Stimulated activated effector memory CD8-positive, alpha-beta T cell treated with anti-CD3 and anti-CD28 coated beads, Interleukin-12 subunit alpha, Interleukin-12 subunit beta, amount 100 ng/mL, for 72 hours (primary cell): ENCODE measurements around the gene SLC18B1.

Experiments
- ATAC-seq: fragments of 150-1000 bp; cut with Tn5 transposase; 2 replicates; pipeline ENCODE4 v1.10.0; 2021
- DNase-seq, 2 donors: peaks; one replicate each; pipeline ENCODE4 v3.0.0; 2021 to 2022; ENCODE audit warnings: low spot score in 2 of 2
- H3K27ac Mint-ChIP-seq: one replicate; pipeline ENCODE4 v1.8.0; 2022; ENCODE audit warnings: mild to moderate bottlenecking, mixed read lengths
- H3K36me3 Mint-ChIP-seq: one replicate; pipeline ENCODE4 v1.8.0; 2022; ENCODE audit warnings: mild to moderate bottlenecking, mixed read lengths
- H3K4me1 Mint-ChIP-seq: one replicate; pipeline ENCODE4 v1.8.0; 2022; ENCODE audit warnings: mixed read lengths
- H3K4me3 Mint-ChIP-seq: one replicate; pipeline ENCODE4 v1.8.0; 2022; ENCODE audit warnings: mild to moderate bottlenecking, mixed read lengths
- H3K9me3 Mint-ChIP-seq: one replicate; pipeline ENCODE4 v1.8.0; 2022; ENCODE audit warnings: mixed read lengths

The SLC18B1 gene

GRCh38 chr6:132768051-132768517, 30.4 kb downstream of the SLC18B1 start:
- ATAC-seq (peak; percentile 74), DNase-seq (peak in 1 of 2 donors; percentile 61)
- Mint-ChIP-seq H3K36me3 (peaks cover 24% of the 10 kb centered on the region), H3K27ac (no peak overlapping the region), H3K4me3 (no peak overlapping the region), H3K4me1 (peaks cover 13% of the 10 kb centered on the region), H3K9me3 (no peaks in the 10 kb centered on the region)

DNA sequence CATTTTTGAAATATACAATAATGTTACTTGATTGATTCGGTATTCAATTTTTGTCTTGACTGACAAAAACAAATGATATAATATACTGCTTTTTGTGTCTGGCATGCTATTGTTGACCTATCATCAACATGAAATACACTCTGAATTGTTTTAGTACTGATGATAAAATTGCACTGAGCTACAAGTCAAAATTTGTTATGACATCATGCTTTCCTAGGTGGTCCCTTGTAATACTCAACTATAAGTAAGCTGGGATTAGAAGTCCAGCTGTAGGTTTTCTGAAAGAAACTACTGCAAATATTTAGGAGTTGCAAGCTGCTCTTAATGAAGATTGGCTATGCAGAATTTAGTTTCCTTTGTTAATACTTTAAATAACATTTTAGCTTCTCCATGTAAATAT, 32.9 kb downstream of the SLC18B1 start:
- ATAC-seq (no peak), DNase-seq (no peak)
- peaks cover 18% of the 10 kb centered on the region for H3K4me1 Mint-ChIP-seq
- no peaks in the 10 kb centered on the region for H3K9me3 Mint-ChIP-seq
- H3K36me3 Mint-ChIP-seq, result peaks cover 15% of the 10 kb centered on the region
- H3K27ac Mint-ChIP-seq, result no peak overlapping the region
- no peak overlapping the region for H3K4me3 Mint-ChIP-seq

- no peak overlapping the region for H3K27ac Mint-ChIP-seq
- DNase-seq (no peak), ATAC-seq (no peak)
- no peaks in the 10 kb centered on the region for H3K9me3 Mint-ChIP-seq
- H3K4me3 Mint-ChIP-seq, result no peak overlapping the region
- peaks cover 18% of the 10 kb centered on the region for H3K4me1 Mint-ChIP-seq
- peaks cover 3% of the 10 kb centered on the region for H3K36me3 Mint-ChIP-seq
These were observed 34.1 kb downstream of the SLC18B1 start for GRCh38 chr6:132764370-132764769.

DNA sequence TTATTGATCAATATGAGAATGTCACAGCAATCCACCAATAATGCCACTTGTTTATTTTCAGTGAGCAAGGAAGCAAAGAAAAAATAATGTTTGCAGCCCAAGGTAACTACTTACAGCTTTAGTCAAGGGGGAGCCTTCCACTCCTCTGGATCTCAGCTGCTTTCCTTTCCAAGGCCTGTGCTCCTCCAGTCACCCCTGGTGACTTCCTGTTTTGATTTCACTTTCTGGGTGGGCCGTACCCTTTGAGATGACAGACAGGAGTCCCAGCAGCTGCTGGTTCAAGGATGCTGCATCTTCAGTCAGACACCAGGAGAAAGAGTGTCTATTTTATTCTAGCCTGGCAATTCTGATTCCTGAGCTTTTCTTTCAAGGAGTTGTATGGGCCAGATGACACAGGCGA, 35.2 kb downstream of the SLC18B1 start:
- DNase-seq, result peak in 1 of 2 donors; percentile 63
- H3K4me1 Mint-ChIP-seq, result peaks cover 18% of the 10 kb centered on the region
- H3K27ac Mint-ChIP-seq, result peak overlapping the region; percentile 60
- no peaks in the 10 kb centered on the region for H3K9me3 Mint-ChIP-seq
- H3K4me3 Mint-ChIP-seq, result peak overlapping the region; percentile 42
- H3K36me3 Mint-ChIP-seq, result no peaks in the 10 kb centered on the region
- peak; percentile 92 for ATAC-seq

- no peak for ATAC-seq
- DNase-seq, result no peak
- Mint-ChIP-seq H3K36me3 (no peaks in the 10 kb centered on the region), H3K4me3 (no peak overlapping the region), H3K4me1 (peaks cover 18% of the 10 kb centered on the region), H3K27ac (no peak overlapping the region), H3K9me3 (no peaks in the 10 kb centered on the region)
These were observed 38.2 kb downstream of the SLC18B1 start for GRCh38 chr6:132760256-132760655.

- Mint-ChIP-seq H3K4me3 (no peak overlapping the region), H3K4me1 (peaks cover 10% of the 10 kb centered on the region), H3K36me3 (no peaks in the 10 kb centered on the region), H3K27ac (no peak overlapping the region), H3K9me3 (no peaks in the 10 kb centered on the region)
- ATAC-seq, result no peak
- DNase-seq, result no peak
These were observed 39.7 kb downstream of the SLC18B1 start for GRCh38 chr6:132758689-132759088.

GRCh38 chr6:132752255-132752654, 46.2 kb downstream of the SLC18B1 start:
- no peaks in the 10 kb centered on the region for H3K9me3 Mint-ChIP-seq
- ATAC-seq (no peak), DNase-seq (no peak)
- H3K27ac Mint-ChIP-seq, result no peak overlapping the region
- no peaks in the 10 kb centered on the region for H3K36me3 Mint-ChIP-seq
- H3K4me1 Mint-ChIP-seq, result peaks cover 22% of the 10 kb centered on the region
- no peak overlapping the region for H3K4me3 Mint-ChIP-seq

- no peak overlapping the region for H3K27ac Mint-ChIP-seq
These were observed 46.6 kb downstream of the SLC18B1 start for GRCh38 chr6:132751828-132752227.

DNA sequence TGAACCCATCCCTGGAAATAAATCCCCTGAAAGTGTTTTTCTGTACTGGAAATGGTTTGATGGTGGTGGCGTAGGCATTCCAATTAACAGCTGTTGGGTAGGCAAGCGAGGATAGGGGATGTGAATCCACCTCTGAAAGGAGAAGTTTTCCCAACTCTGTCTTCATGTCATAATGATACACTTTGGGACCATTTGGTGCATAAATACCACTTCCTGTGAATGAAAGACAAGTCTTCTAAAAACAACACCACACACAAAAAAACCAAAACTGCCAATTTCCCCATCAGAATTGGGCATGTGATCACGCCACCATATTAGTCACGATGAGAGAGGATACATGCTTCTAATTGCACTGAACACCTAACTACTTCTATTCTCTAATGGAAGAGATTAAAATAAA, 47.1 kb downstream of the SLC18B1 start:
- ATAC-seq, result no peak
- H3K36me3 Mint-ChIP-seq, result no peaks in the 10 kb centered on the region
- peak overlapping the region; percentile 28 for H3K4me3 Mint-ChIP-seq
- H3K27ac Mint-ChIP-seq, result peak overlapping the region; percentile 12
- H3K9me3 Mint-ChIP-seq, result no peaks in the 10 kb centered on the region
- H3K4me1 Mint-ChIP-seq, result peaks cover 22% of the 10 kb centered on the region
- no peak for DNase-seq

More at GRCh38 chr6:132751828-132752227, 46.6 kb downstream of the SLC18B1 start:
- Mint-ChIP-seq H3K4me1 (peaks cover 22% of the 10 kb centered on the region), H3K36me3 (no peaks in the 10 kb centered on the region), H3K4me3 (no peak overlapping the region), H3K9me3 (no peaks in the 10 kb centered on the region)
- DNase-seq (no peak), ATAC-seq (peak; percentile 39)

DNA sequence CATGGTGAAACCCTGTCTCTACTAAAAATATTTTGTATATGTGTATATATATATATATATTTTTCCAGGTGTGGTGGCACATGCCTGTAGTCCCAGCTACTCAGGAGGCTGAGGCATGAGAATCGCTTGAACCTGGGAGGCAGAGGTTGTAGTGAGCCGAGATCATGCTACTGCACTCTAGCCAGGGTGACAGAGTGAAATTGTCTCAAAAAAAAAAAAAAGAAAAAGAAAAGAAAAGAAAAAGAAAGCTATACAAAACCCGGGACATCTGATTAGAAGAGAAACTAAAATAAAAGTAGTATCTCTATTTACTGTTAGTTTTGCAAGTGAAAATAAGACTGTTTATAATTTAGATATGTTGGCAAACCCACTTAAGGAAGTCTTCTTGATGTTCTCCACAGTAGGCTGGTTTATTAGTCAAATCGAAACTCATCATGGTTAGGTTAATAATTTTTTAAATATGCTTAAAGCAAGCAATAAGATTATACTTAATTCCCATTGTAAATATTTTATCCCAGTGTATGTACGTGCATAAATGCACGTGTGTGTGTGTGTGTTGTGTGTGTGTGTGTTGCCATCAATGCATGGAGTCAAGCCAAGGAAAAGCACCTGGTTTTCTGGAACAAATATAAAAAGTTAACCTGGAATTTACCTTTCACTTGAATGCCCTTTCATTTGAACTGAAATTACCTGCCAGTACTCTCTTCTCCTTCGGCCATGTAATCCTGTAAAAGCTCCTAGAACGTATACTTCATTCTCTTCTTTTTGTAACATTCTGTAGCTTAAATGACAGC, 47.8 kb downstream of the SLC18B1 start:
- Mint-ChIP-seq H3K4me3 (peak overlapping the region; percentile 28), H3K36me3 (no peaks in the 10 kb centered on the region), H3K27ac (peak overlapping the region; percentile 12), H3K9me3 (no peaks in the 10 kb centered on the region), H3K4me1 (peaks cover 22% of the 10 kb centered on the region)
- DNase-seq (no peak), ATAC-seq (peak; percentile 43)

DNA sequence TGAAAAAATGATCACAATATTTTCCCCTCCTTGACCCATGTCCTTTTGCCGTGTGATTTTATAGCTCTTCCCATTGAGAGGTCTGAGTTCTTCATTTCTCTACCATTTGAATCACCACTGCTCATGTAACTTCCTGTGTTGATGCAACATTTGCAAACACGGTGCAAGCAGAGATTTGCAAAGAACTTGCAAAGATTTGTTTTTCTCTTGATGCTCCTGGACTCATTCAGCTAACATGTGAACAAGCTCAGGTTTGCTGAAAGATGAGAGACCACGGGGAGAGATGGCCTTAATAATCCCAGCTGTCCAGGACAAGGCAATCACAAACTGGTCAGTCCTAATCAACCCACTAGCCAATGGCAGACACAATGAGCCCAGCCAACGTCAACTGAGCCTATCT, 49.3 kb downstream of the SLC18B1 start:
- ATAC-seq (peak; percentile 49), DNase-seq (peak in 1 of 2 donors; percentile 55)
- H3K36me3 Mint-ChIP-seq, result no peaks in the 10 kb centered on the region
- H3K9me3 Mint-ChIP-seq, result no peaks in the 10 kb centered on the region
- H3K4me1 Mint-ChIP-seq, result peaks cover 22% of the 10 kb centered on the region
- no peak overlapping the region for H3K4me3 Mint-ChIP-seq
- peak overlapping the region; percentile 41 for H3K27ac Mint-ChIP-seq

DNA sequence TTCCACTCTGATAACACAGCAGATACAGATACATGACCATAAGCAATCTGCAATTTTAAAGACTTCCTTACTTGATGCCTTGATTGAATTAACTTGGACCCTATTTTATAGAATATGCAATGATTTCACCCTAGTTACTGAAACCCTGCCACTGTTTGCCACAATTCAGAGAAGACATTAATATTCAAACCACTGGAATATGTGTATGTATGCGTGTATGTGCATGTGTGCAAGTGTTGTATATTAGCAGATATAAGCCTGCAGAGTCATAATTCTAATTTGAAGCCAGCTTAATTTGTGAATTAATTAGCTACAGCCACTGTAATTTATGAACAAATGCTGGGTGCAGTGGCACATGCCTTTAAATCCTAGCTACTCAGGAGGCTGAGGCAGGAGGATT, 50.0 kb downstream of the SLC18B1 start:
- H3K36me3 Mint-ChIP-seq, result no peaks in the 10 kb centered on the region
- ATAC-seq (no peak), DNase-seq (no peak)
- H3K4me3 Mint-ChIP-seq, result no peak overlapping the region
- peak overlapping the region; percentile 41 for H3K27ac Mint-ChIP-seq
- no peaks in the 10 kb centered on the region for H3K9me3 Mint-ChIP-seq
- H3K4me1 Mint-ChIP-seq, result peaks cover 22% of the 10 kb centered on the region

- Mint-ChIP-seq H3K9me3 (no peaks in the 10 kb centered on the region), H3K36me3 (no peaks in the 10 kb centered on the region), H3K4me1 (peaks cover 13% of the 10 kb centered on the region), H3K4me3 (no peak overlapping the region), H3K27ac (no peak overlapping the region)
- no peak for DNase-seq
- peak; percentile 37 for ATAC-seq
These were observed 52.4 kb downstream of the SLC18B1 start for GRCh38 chr6:132746048-132746447.

DNA sequence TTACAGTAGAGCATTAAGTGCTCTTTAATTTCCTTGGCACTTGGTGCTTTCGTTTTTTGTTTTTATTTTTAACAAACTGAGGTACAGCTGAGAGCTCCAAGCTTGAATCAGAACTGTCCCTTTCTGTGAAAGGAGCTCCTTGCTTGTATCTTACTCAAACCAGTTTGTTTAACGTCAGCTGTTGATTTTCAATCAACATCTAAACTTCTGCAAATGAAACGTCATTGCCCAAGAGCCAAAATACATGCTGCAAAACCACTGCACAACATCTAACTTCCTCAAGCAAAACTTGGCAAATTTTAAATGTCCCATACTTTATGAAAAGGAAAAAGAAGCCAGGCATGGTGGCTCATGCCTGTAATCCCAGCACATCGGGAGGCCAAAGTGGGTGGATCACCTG, 55.9 kb downstream of the SLC18B1 start:
- H3K36me3 Mint-ChIP-seq, result no peaks in the 10 kb centered on the region
- H3K9me3 Mint-ChIP-seq, result peaks cover 8% of the 10 kb centered on the region
- no peak overlapping the region for H3K27ac Mint-ChIP-seq
- H3K4me3 Mint-ChIP-seq, result no peak overlapping the region
- no peaks in the 10 kb centered on the region for H3K4me1 Mint-ChIP-seq
- DNase-seq (no peak), ATAC-seq (no peak)

GRCh38 chr6:132741281-132741680, 57.2 kb downstream of the SLC18B1 start:
- no peak for DNase-seq
- Mint-ChIP-seq H3K4me1 (peaks cover 11% of the 10 kb centered on the region), H3K27ac (no peak overlapping the region), H3K36me3 (no peaks in the 10 kb centered on the region), H3K9me3 (peaks cover 8% of the 10 kb centered on the region), H3K4me3 (no peak overlapping the region)
- ATAC-seq, result no peak

GRCh38 chr6:132736239-132736638, 62.2 kb downstream of the SLC18B1 start:
- Mint-ChIP-seq H3K9me3 (peaks cover 8% of the 10 kb centered on the region), H3K36me3 (no peaks in the 10 kb centered on the region), H3K4me1 (peaks cover 12% of the 10 kb centered on the region), H3K27ac (no peak overlapping the region), H3K4me3 (no peak overlapping the region)
- ATAC-seq, result peak; percentile 60
- DNase-seq, result no peak
